OCI-LY3 (cell line): ENCODE measurements around the gene IRAK2.

Experiments
- H2AFZ ChIP-seq: fragments of 200-600, 300-600 bp; shearing (Covaris generic); 2 replicates; pipeline ENCODE4 v1.6.0; 2014; ENCODE audit warnings: antibody characterized with exemption, low read depth, low read length
- H3K27ac ChIP-seq: fragments of 200-600, 300-600 bp; sonication (generic); 2 replicates; pipeline ENCODE4 v1.5.1; 2014; ENCODE audit warnings: mild to moderate bottlenecking, low read length, moderate library complexity, mixed read lengths
- H3K27me3 ChIP-seq: fragments of 200-600, 300-600 bp; sonication (generic); 2 replicates; pipeline ENCODE4 v1.6.1; 2014; ENCODE audit warnings: low read depth, low read length, mixed read lengths
- H3K36me3 ChIP-seq: fragments of 200-600, 300-600 bp; sonication (generic); replicated peaks from 2 replicates; pipeline ENCODE3; 2014; ENCODE audit warnings: low read depth, low read length, mixed read lengths
- H3K4me1 ChIP-seq: fragments of 300-600, 200-600 bp; sonication (generic); 2 replicates; pipeline ENCODE4 v1.6.1; 2014; ENCODE audit warnings: low read length, mixed read lengths
- H3K4me2 ChIP-seq: fragments of 200-600, 300-600 bp; sonication (generic); 2 replicates; pipeline ENCODE4 v1.6.1; 2014; ENCODE audit warnings: low read length, mixed read lengths
- H3K4me3 ChIP-seq: fragments of 300-600, 200-600 bp; sonication (generic); 2 replicates; pipeline ENCODE4 v1.5.1; 2014; ENCODE audit warnings: antibody characterized with exemption, mild to moderate bottlenecking, low read length, moderate library complexity
- H3K79me2 ChIP-seq: fragments of 300-600, 200-600 bp; shearing (Covaris generic); 2 replicates; pipeline ENCODE4 v1.6.1; 2014; ENCODE audit warnings: mild to moderate bottlenecking, low read length, mixed read lengths
- H3K9ac ChIP-seq: fragments of 300-600, 200-600 bp; shearing (Covaris generic); 2 replicates; pipeline ENCODE4 v1.6.0; 2014; ENCODE audit warnings: mild to moderate bottlenecking, low read length, moderate library complexity
- H3K9me3 ChIP-seq: fragments of 200-600, 300-600 bp; shearing (Covaris generic); 2 replicates; pipeline ENCODE4 v1.6.1; 2014; ENCODE audit warnings: low read length, mixed read lengths; ENCODE audit not compliant: insufficient read depth
- H4K20me1 ChIP-seq: fragments of 200-600, 300-600 bp; sonication (generic); 2 replicates; pipeline ENCODE4 v1.6.1; 2016; ENCODE audit warnings: low read length, mixed read lengths; ENCODE audit not compliant: insufficient read depth
- CTCF ChIP-seq: fragments of 200-600, 300-600 bp; sonication (generic); IDR thresholded peaks from 2 replicates; pipeline ENCODE4 v1.5.1; 2014; ENCODE audit warnings: antibody characterized with exemption, low read length, low read depth
- EZH2phosphoT487 ChIP-seq: fragments of 200-600 bp; shearing (Covaris generic); IDR thresholded peaks from 2 replicates; pipeline ENCODE4 v1.6.1; 2018; ENCODE audit warnings: antibody characterized with exemption, mixed run types, low read depth

IRAK2 gene

GRCh38 chr3:10136426-10137005, 28.2 kb upstream of the IRAK2 start:
- no peaks in the 10 kb centered on the region for H3K27me3 ChIP-seq
- no peaks in the 10 kb centered on the region for H3K36me3 ChIP-seq
- H3K9me3 ChIP-seq = no peaks in the 10 kb centered on the region
- H2AFZ ChIP-seq = no peak overlapping the region
- peaks cover 4% of the 10 kb centered on the region; the same call in 1 of the 2 replicates for H3K4me1 ChIP-seq
- no peak overlapping the region for H3K9ac ChIP-seq
- TF ChIP-seq EZH2phosphoT487 = no peak
- no peak for TF ChIP-seq CTCF
- no peaks in the 10 kb centered on the region for H4K20me1 ChIP-seq
- no peak overlapping the region for H3K27ac ChIP-seq
- no peak overlapping the region for H3K4me2 ChIP-seq
- no peaks in the 10 kb centered on the region; the same call in 1 of the 2 replicates for H3K79me2 ChIP-seq
- H3K4me3 ChIP-seq = no peak overlapping the region

GRCh38 chr3:10137178-10137577, 27.5 kb upstream of the IRAK2 start:
- Histone ChIP-seq H3K4me2 (no peak overlapping the region), H3K36me3 (no peaks in the 10 kb centered on the region), H3K9ac (no peak overlapping the region), H2AFZ (no peak overlapping the region), H3K9me3 (no peaks in the 10 kb centered on the region), H3K4me3 (no peak overlapping the region), H4K20me1 (no peaks in the 10 kb centered on the region), H3K27me3 (no peaks in the 10 kb centered on the region), H3K79me2 (peaks cover 6% of the 10 kb centered on the region), H3K27ac (no peak overlapping the region), H3K4me1 (peaks cover 4% of the 10 kb centered on the region; the same call in 1 of the 2 replicates)
- TF ChIP-seq EZH2phosphoT487 (no peak), CTCF (no peak)

- no peak overlapping the region for H3K27ac ChIP-seq
- peak overlapping the region; percentile 37; the same call in 1 of the 2 replicates for H3K9ac ChIP-seq
Measured at GRCh38 chr3:10140996-10141546, 23.6 kb upstream of the IRAK2 start.

More at GRCh38 chr3:10140996-10141546, 23.6 kb upstream of the IRAK2 start:
- TF ChIP-seq EZH2phosphoT487 = no peak
- TF ChIP-seq CTCF = no peak
- Histone ChIP-seq H3K79me2 (peaks cover 45% of the 10 kb centered on the region), H3K27me3 (no peaks in the 10 kb centered on the region), H3K9me3 (no peaks in the 10 kb centered on the region), H4K20me1 (peaks cover 23% of the 10 kb centered on the region), H3K4me2 (peak overlapping the region; percentile 57), H3K36me3 (peaks cover 19% of the 10 kb centered on the region), H2AFZ (peak overlapping the region; percentile 78), H3K4me1 (peaks cover 18% of the 10 kb centered on the region), H3K4me3 (peak overlapping the region; percentile 80)
